OCI-LY7 (cell line): ENCODE measurements around the gene CARNS1. TPM values are rescaled to one million over a fixed set of nuclear protein-coding genes. Genes with fewer than 3 reads are reported as not detected.
A peak's percentile ranks its signal among the peaks of the same experiment; 100 is the strongest.

ENCODE experiments used
- BruUV-seq: library from RNA; stranded (reverse); fragments of 400-500 nt; replicated peaks from 2 replicates; lab custom pipeline; 2021; lab: Mats Ljungman, UMichigan
- CTCF ChIA-PET: fragments of 300-600 bp; sonication (Branson Sonifier 250); formaldehyde crosslinking; loops from one replicate; lab custom pipeline; 2022; ENCODE audit warnings: antibody characterized with exemption; ENCODE audit not compliant: unreplicated experiment; lab: Charles Lee
- POLR2A ChIA-PET: fragments of 300-600 bp; sonication (Branson Sonifier 250); formaldehyde crosslinking; loops from one replicate; lab custom pipeline; 2022; ENCODE audit warnings: antibody characterized with exemption; lab: Charles Lee
- DNase-seq: peaks from one replicate; pipeline ENCODE4 v3.0.0-alpha.2; 2015; ENCODE audit warnings: low spot score
- H2AFZ ChIP-seq: fragments of 200-600 bp; sonication (generic), shearing (Covaris generic); 2 replicates; pipeline ENCODE4 v1.6.1; 2014; ENCODE audit warnings: mild to moderate bottlenecking, antibody characterized with exemption, low read length, moderate library complexity
- H3K27ac ChIP-seq: fragments of 200-600 bp; sonication (generic); 2 replicates; pipeline ENCODE4 v1.5.1; 2014; ENCODE audit warnings: mixed run types, low read depth, mild to moderate bottlenecking, moderate library complexity, low read length, inconsistent platforms; ENCODE audit not compliant: poor library complexity, severe bottlenecking
- H3K36me3 ChIP-seq: fragments of 200-600 bp; sonication (generic); 2 replicates; pipeline ENCODE4 v1.6.1; 2014; ENCODE audit warnings: mild to moderate bottlenecking, antibody characterized with exemption, low read length, moderate library complexity, mixed read lengths; ENCODE audit not compliant: insufficient read depth
- H3K4me1 ChIP-seq: fragments of 200-600 bp; sonication (generic); 2 replicates; pipeline ENCODE4 v1.5.1; 2014; ENCODE audit warnings: mild to moderate bottlenecking, low read length; ENCODE audit not compliant: insufficient read depth, poor library complexity, severe bottlenecking
- H3K4me2 ChIP-seq: fragments of 200-600 bp; sonication (generic); 2 replicates; pipeline ENCODE4 v1.6.1; 2014; ENCODE audit warnings: mild to moderate bottlenecking, low read length
- H3K4me3 ChIP-seq: fragments of 200-600 bp; sonication (generic); 2 replicates; pipeline ENCODE4 v1.5.1; 2014; ENCODE audit warnings: mild to moderate bottlenecking, low read depth, low read length; ENCODE audit not compliant: poor library complexity, severe bottlenecking
- H3K79me2 ChIP-seq: fragments of 200-600 bp; sonication (generic); 2 replicates; pipeline ENCODE4 v1.6.1; 2016; ENCODE audit warnings: low read depth, mild to moderate bottlenecking, low read length, moderate library complexity, mixed read lengths; ENCODE audit not compliant: insufficient read depth
- H3K9me2 ChIP-seq: fragments of 200-600 bp; sonication (generic); 2 replicates; pipeline ENCODE4 v1.6.1; 2016; ENCODE audit warnings: mild to moderate bottlenecking, low read length, mixed read lengths; ENCODE audit not compliant: insufficient read depth
- H3K9me3 ChIP-seq: fragments of 200-600 bp; sonication (generic); 2 replicates; pipeline ENCODE4 v1.6.1; 2014; ENCODE audit warnings: mild to moderate bottlenecking, mixed run types, low read length, mixed read lengths
- H4K20me1 ChIP-seq: fragments of 200-600 bp; sonication (generic); 2 replicates; pipeline ENCODE4 v1.6.1; 2014; ENCODE audit warnings: mild to moderate bottlenecking, antibody characterized with exemption, low read length, moderate library complexity, mixed read lengths; ENCODE audit not compliant: insufficient read depth
- CTCF ChIP-seq: fragments of 200-600 bp; sonication (generic); conservative IDR thresholded peaks from 2 replicates; pipeline ENCODE4 v1.5.1; 2014; ENCODE audit warnings: mild to moderate bottlenecking, antibody characterized with exemption, low read length, moderate library complexity, mixed read lengths
- EZH2phosphoT487 ChIP-seq: fragments of 200-600 bp; sonication (generic); IDR thresholded peaks from 2 replicates; pipeline ENCODE4 v1.6.1; 2018; ENCODE audit warnings: low read depth, borderline replicate concordance, mild to moderate bottlenecking, mixed run types, antibody characterized with exemption, low read length, moderate library complexity, mixed read lengths
- intact Hi-C: fragments of 100-400 bp; cut with micrococcal nuclease; formaldehyde crosslinking; loops from one replicate; pipeline ENCODE4 v1.10.0; 2022; ENCODE audit not compliant: unreplicated experiment
- total RNA-seq, 2 experiments: library from RNA; depleted of rRNA in 1 of 2; stranded (reverse); fragments of >200 nt in 1 of 2; shearing (Covaris generic) in 1 of 2; gene quantifications; 2 replicates each; pipeline ENCODE4 v1.2.3, GENCODE V29; 2014 to 2022

The CARNS1 gene
- total RNA-seq, 2 experiments from 2014 or later: 0.06 to 0.21 TPM

- no peaks in the 10 kb centered on the region for H3K79me2 ChIP-seq
- H4K20me1 ChIP-seq: no peaks in the 10 kb centered on the region
- H3K27ac ChIP-seq: no peak overlapping the region
- H3K9me3 ChIP-seq: no peaks in the 10 kb centered on the region
- H3K4me1 ChIP-seq: peaks cover 36% of the 10 kb centered on the region
- H3K4me2 ChIP-seq: no peak overlapping the region
- BruUV-seq: no TSS peak
- DNase-seq: no peak
- intact Hi-C loops: no loop called here
- POLR2A ChIA-PET: interaction anchor here (0.6 to 1.5 kb wide), 4 partner anchors 9 to 69 kb away, joined by 3 to 8 read pairs (median 4); no protein-coding TSS in a partner anchor
- TF ChIP-seq EZH2phosphoT487 (no peak), CTCF (no peak)
- H3K36me3 ChIP-seq: no peaks in the 10 kb centered on the region
- CTCF ChIA-PET: interaction anchor here (0.6 to 1.6 kb wide), 5 partner anchors 14 to 34 kb away, joined by 3 to 6 read pairs (median 3); no protein-coding TSS in a partner anchor
- H3K9me2 ChIP-seq: no peaks in the 10 kb centered on the region
- H3K4me3 ChIP-seq: no peak overlapping the region
- no peak overlapping the region for H2AFZ ChIP-seq
These were observed 45.0 kb upstream of the CARNS1 start for GRCh38 chr11:67370351-67371076.

GRCh38 chr11:67371189-67371910 is 44.1 kb upstream of the CARNS1 start:
- no peaks in the 10 kb centered on the region for H3K9me3 ChIP-seq
- BruUV-seq: no TSS peak
- intact Hi-C loops: no loop called here
- ChIA-PET POLR2A (interaction anchor here (1.3 kb wide), 1 partner anchor 9 kb away, joined by 4 read pairs; no protein-coding TSS in a partner anchor), CTCF (interaction anchor here (0.9 to 1.6 kb wide), 3 partner anchors 15 to 26 kb away, joined by 3 to 6 read pairs (median 5); no protein-coding TSS in a partner anchor)
- peak overlapping the region; percentile 22 for H3K4me3 ChIP-seq
- H3K36me3 ChIP-seq: no peaks in the 10 kb centered on the region
- H3K9me2 ChIP-seq: no peaks in the 10 kb centered on the region
- TF ChIP-seq EZH2phosphoT487: no peak
- TF ChIP-seq CTCF: peak; percentile 78
- H4K20me1 ChIP-seq: no peaks in the 10 kb centered on the region
- peaks cover 40% of the 10 kb centered on the region for H3K4me1 ChIP-seq
- no peaks in the 10 kb centered on the region for H3K79me2 ChIP-seq
- peak; percentile 60 for DNase-seq
- no peak overlapping the region for H3K27ac ChIP-seq
- no peak overlapping the region for H2AFZ ChIP-seq
- H3K4me2 ChIP-seq: peak overlapping the region; percentile 52
